GM21576 (cell line): ENCODE results near the gene TRIP6.
"Not testable (repeated sequence)": the region's sequence is repeated elsewhere in the genome, so short reads cannot be mapped to it uniquely, and the experiment has no call there.

Experiments
- ATAC-seq: cut with Tn5 transposase; IDR thresholded peaks from one replicate; pipeline ENCODE4 v1.9.1; 2021; ENCODE audit warnings: mild to moderate bottlenecking, moderate library complexity; ENCODE audit not compliant: unreplicated experiment

The TRIP6 gene

GRCh38 chr7:100910443-100910842, 43.3 kb downstream of the TRIP6 start:
- not testable (repeated sequence) for ATAC-seq

- ATAC-seq, result no peak
These were observed 44.3 kb downstream of the TRIP6 start for GRCh38 chr7:100911484-100911883.

GRCh38 chr7:100914208-100914878, 47.2 kb downstream of the TRIP6 start:
- ATAC-seq, result no peak

GRCh38 chr7:100914879-100915447, 47.8 kb downstream of the TRIP6 start:
- ATAC-seq, result no peak

- ATAC-seq, result not testable (repeated sequence)
These were observed 52.1 kb downstream of the TRIP6 start for GRCh38 chr7:100919335-100919734.

GRCh38 chr7:100919779-100920437, 52.7 kb downstream of the TRIP6 start:
- not testable (repeated sequence) for ATAC-seq

- no peak for ATAC-seq
These were observed 53.9 kb downstream of the TRIP6 start for GRCh38 chr7:100921039-100921438.
